Nasal cavity respiratory epithelium epithelial cell of viscerocranial mucosa (primary cell): ENCODE data around the gene DYNC1I1. TPM values are rescaled to one million over a fixed set of nuclear protein-coding genes. Genes with fewer than 3 reads are reported as not detected.

Source experiments
- total RNA-seq: library from RNA; depleted of rRNA; stranded (reverse); fragments of >200 nt; gene quantifications from 2 replicates; pipeline ENCODE4 v1.2.3, GENCODE V29; 2014

Gene DYNC1I1
- 0.21 TPM in 1 of 2 replicates, not detected in the other for total RNA-seq

GRCh38 chr7:95772298-95772770 lies at the start of gene DYNC1I1:
DYNC1I1 (plus strand) TSS chr7:95772554; CDS start chr7:95804730, 32,176 bp downstream.

Other genes with a start within 250 kb of the DYNC1I1 start
- under 0.01 and 3.2 TPM in 2 replicates for gene PDK4, start 176.0 kb upstream of the DYNC1I1 start, total RNA-seq